ENCODE measurements around the gene LINGO3. TPM values are rescaled to one million over a fixed set of nuclear protein-coding genes. Genes with fewer than 3 reads are reported as not detected.

The LINGO3 gene
- total and polyA plus RNA-seq, 2 donors (not counting 1 experiment from before 2014, with no cell fraction given) = 1.1 to 3.9 TPM

- Histone ChIP-seq H3K27ac (ENCODE audit: low read length in 2 of 2) (peak overlapping the region; percentile 47 to 63), H3K79me2 (ENCODE audit: control insufficient read depth, insufficient read depth, low read length) (peaks cover 59% of the 10 kb centered on the region), H3K4me3 (ENCODE audit: control extremely low read depth in 1 of 5, extremely low read depth in 1 of 5, insufficient read depth in 1 of 5, low read depth in 2 of 5, low read length in 4 of 5) (peak overlapping the region in 1 of 5 experiments; percentile 13), H3K4me1 (ENCODE audit: control insufficient read depth in 2 of 2, insufficient read depth in 2 of 2, low read length in 2 of 2) (peaks cover 31 to 55% of the 10 kb centered on the region in 2 donors), H3K4me2 (replicated peaks; ENCODE audit: low read depth, low read length, poor library complexity, severe bottlenecking) (peak overlapping the region; percentile 65), H3K27me3 (replicated peaks in 1 of 4; ENCODE audit: control extremely low read depth in 1 of 4, control insufficient read depth in 3 of 4, insufficient read depth in 4 of 4, low read length in 3 of 4) (no peaks in the 10 kb centered on the region), H2AFZ (ENCODE audit: insufficient read depth, low read depth, low read length, poor library complexity, severe bottlenecking) (peak overlapping the region; percentile 68), H4K20me1 (ENCODE audit: control insufficient read depth, insufficient read depth, low read length, poor library complexity, severe bottlenecking) (peaks cover 20% of the 10 kb centered on the region), H3K9ac (ENCODE audit: low read length) (peak overlapping the region; percentile 30), H3K9me3 (ENCODE audit: control extremely low read depth in 1 of 3, control insufficient read depth in 2 of 3, insufficient read depth in 1 of 3, low read length in 2 of 3) (peaks cover 0 to 10% (median 0%) of the 10 kb centered on the region in 3 donors), H3K36me3 (replicated peaks in 1 of 2; ENCODE audit: control extremely low read depth in 1 of 2, control insufficient read depth in 1 of 2, extremely low read depth in 1 of 2, insufficient read depth in 2 of 2, low read length in 1 of 2) (peaks cover 0 to 2% of the 10 kb centered on the region in 2 experiments)
- ChIA-PET POLR2A (interaction anchor here (0.6 to 10.8 kb wide), 10 partner anchors 11 to 449 kb away, joined by 3 to 134 read pairs (median 5); partner anchors contain the start of gene JSRP1), CTCF (interaction anchor here (1.0 kb wide), 3 partner anchors 8 to 110 kb away, joined by 3 read pairs; no protein-coding TSS in a partner anchor)
- H3K27ac Mint-ChIP-seq = peak overlapping the region; percentile 93
- peak overlapping the region; percentile 74 for H3K4me3 Mint-ChIP-seq
- DNase-seq = peak; percentile 81
- H3K4me1 Mint-ChIP-seq = peaks cover 39% of the 10 kb centered on the region
- TF ChIP-seq CTCF (IDR thresholded peaks at IDR 0.05) (no peak), EZH2 (IDR thresholded peaks at IDR 0.05; ENCODE audit: borderline replicate concordance, insufficient read depth, low read depth, low read length, poor library complexity, severe bottlenecking) (no peak)
- ATAC-seq (ENCODE audit: low read depth) = peak; percentile 10
- 28% methylated on average over 15 of the region's 18 CpGs for WGBS (ENCODE audit: insufficient coverage)
- intact Hi-C loops (cut with micrococcal nuclease) = loop anchor here (5.0 to 10.0 kb wide), 2 partner anchors 358 to 404 kb away; partner anchors contain the start of gene KLF16
- no peaks in the 10 kb centered on the region for H3K27me3 Mint-ChIP-seq
- no peaks in the 10 kb centered on the region for H3K9me3 Mint-ChIP-seq (ENCODE audit: insufficient read depth)
Observed at GRCh38 chr19:2266183-2266993, 41.6 kb downstream of the LINGO3 start.
